ENCODE measurements around the gene GOLGA6C. TPM values are rescaled to one million over a fixed set of nuclear protein-coding genes. Genes with fewer than 3 reads are reported as not detected.

The GOLGA6C gene
- total RNA-seq, 4 donors from 2014 or later = not detected

GRCh38 chr15:75230551-75231371 lies 27.4 kb upstream of the GOLGA6C start:
- H3K4me3 ChIP-seq = no peak overlapping the region
- no peak for TF ChIP-seq POLR2A (IDR thresholded peaks at IDR 0.05)
- TF ChIP-seq EP300 (IDR thresholded peaks at IDR 0.05) = no peak
- no peak for TF ChIP-seq CTCF (IDR thresholded peaks at IDR 0.05)
- no peak for TF ChIP-seq POLR2AphosphoS5 (IDR thresholded peaks at IDR 0.05)
- ATAC-seq = no peak
- WGBS, 2 donors (ENCODE audit: low coverage in 1 of 2) = 78 to 90% methylated on average over 2 to 6 of the region's 16 CpGs
- H3K9me3 ChIP-seq = no peaks in the 10 kb centered on the region
- H3K36me3 ChIP-seq = no peaks in the 10 kb centered on the region
- H3K27me3 ChIP-seq = peaks cover 52% of the 10 kb centered on the region
- H3K4me1 ChIP-seq = no peaks in the 10 kb centered on the region
- no peak overlapping the region for H3K27ac ChIP-seq

- 62 to 84% methylated on average over 3 of the region's 4 CpGs for WGBS, 2 donors (ENCODE audit: low coverage in 1 of 2)
Measured at GRCh38 chr15:75231836-75232235, 26.3 kb upstream of the GOLGA6C start.

GRCh38 chr15:75232252-75232813 lies 25.8 kb upstream of the GOLGA6C start:
- Histone ChIP-seq H3K27me3 (peaks cover 65% of the 10 kb centered on the region), H3K27ac (no peak overlapping the region), H3K4me3 (no peak overlapping the region), H3K4me1 (no peaks in the 10 kb centered on the region), H3K36me3 (no peaks in the 10 kb centered on the region), H3K9me3 (no peaks in the 10 kb centered on the region)
- 80 to 100% methylated on average over 1 to 3 of the region's 12 CpGs for WGBS, 2 donors (ENCODE audit: low coverage in 1 of 2)
- TF ChIP-seq CTCF (IDR thresholded peaks at IDR 0.05) (no peak), EP300 (IDR thresholded peaks at IDR 0.05) (no peak), POLR2AphosphoS5 (IDR thresholded peaks at IDR 0.05) (no peak), POLR2A (IDR thresholded peaks at IDR 0.05) (no peak)
- ATAC-seq = no peak

More at GRCh38 chr15:75231836-75232235, 26.3 kb upstream of the GOLGA6C start:
- no peak for TF ChIP-seq CTCF (IDR thresholded peaks at IDR 0.05)
- TF ChIP-seq POLR2AphosphoS5 (IDR thresholded peaks at IDR 0.05) = no peak
- TF ChIP-seq POLR2A (IDR thresholded peaks at IDR 0.05) = no peak
- no peak for TF ChIP-seq EP300 (IDR thresholded peaks at IDR 0.05)
- H3K27ac ChIP-seq = no peak overlapping the region
- no peak overlapping the region for H3K4me3 ChIP-seq
- H3K36me3 ChIP-seq = no peaks in the 10 kb centered on the region
- H3K27me3 ChIP-seq = peaks cover 60% of the 10 kb centered on the region
- no peaks in the 10 kb centered on the region for H3K9me3 ChIP-seq
- no peaks in the 10 kb centered on the region for H3K4me1 ChIP-seq
- no peak for ATAC-seq

- TF ChIP-seq POLR2AphosphoS5 (IDR thresholded peaks at IDR 0.05) = no peak
- no peak for TF ChIP-seq EP300 (IDR thresholded peaks at IDR 0.05)
- TF ChIP-seq CTCF (IDR thresholded peaks at IDR 0.05) = no peak
- TF ChIP-seq POLR2A (IDR thresholded peaks at IDR 0.05) = no peak
- Histone ChIP-seq H3K36me3 (no peaks in the 10 kb centered on the region), H3K4me3 (no peak overlapping the region), H3K27ac (no peak overlapping the region), H3K4me1 (no peaks in the 10 kb centered on the region), H3K27me3 (peaks cover 71% of the 10 kb centered on the region), H3K9me3 (no peaks in the 10 kb centered on the region)
- ATAC-seq = no peak
- WGBS, 2 donors (ENCODE audit: low coverage in 1 of 2) = 70 to 81% methylated on average over 5 to 10 of the region's 17 CpGs
Measured at GRCh38 chr15:75232826-75233503, 25.2 kb upstream of the GOLGA6C start.

All from gastroesophageal sphincter (tissue), 4 donors.